Glutamatergic neuron (in vitro differentiated cells): ENCODE data around the gene PNMA1. TPM values are rescaled to one million over a fixed set of nuclear protein-coding genes. Genes with fewer than 3 reads are reported as not detected.

Experiments used
- DNase-seq: peaks from one replicate; pipeline ENCODE4 v3.0.0; 2022
- H3K27ac Mint-ChIP-seq: one replicate; pipeline ENCODE4 v1.8.0; 2020; ENCODE audit warnings: mild to moderate bottlenecking, mixed read lengths, inconsistent platforms; ENCODE audit not compliant: unreplicated experiment
- H3K27me3 Mint-ChIP-seq: one replicate; pipeline ENCODE4 v1.8.0; 2020; ENCODE audit warnings: mild to moderate bottlenecking, moderate library complexity, mixed read lengths, inconsistent platforms; ENCODE audit not compliant: unreplicated experiment
- H3K36me3 Mint-ChIP-seq: one replicate; pipeline ENCODE4 v1.8.0; 2020; ENCODE audit warnings: mild to moderate bottlenecking, mixed read lengths, inconsistent platforms; ENCODE audit not compliant: unreplicated experiment
- H3K4me1 Mint-ChIP-seq: one replicate; pipeline ENCODE4 v1.8.0; 2020; ENCODE audit warnings: mild to moderate bottlenecking, low read depth, mixed read lengths, inconsistent platforms; ENCODE audit not compliant: unreplicated experiment
- H3K4me3 Mint-ChIP-seq: one replicate; pipeline ENCODE4 v1.8.0; 2020; ENCODE audit warnings: mild to moderate bottlenecking, mixed read lengths, inconsistent platforms; ENCODE audit not compliant: unreplicated experiment
- H3K9me3 Mint-ChIP-seq: one replicate; pipeline ENCODE4 v1.8.0; 2020; ENCODE audit warnings: mild to moderate bottlenecking, moderate library complexity, mixed read lengths, inconsistent platforms; ENCODE audit not compliant: unreplicated experiment
- total RNA-seq: library from RNA; stranded (reverse); fragmentation: NEBNext Ultra II Directional; extraction: Animal tissue kit (Norgen Biotek cat#: 25700); gene quantifications from one replicate; pipeline ENCODE4 v1.2.1, GENCODE V29; 2021; ENCODE audit not compliant: unreplicated experiment
- TF ChIP-seq, protein P1 (sequence below): fragments of 200-600 bp; sonication (generic); IDR thresholded peaks from one replicate; pipeline ENCODE4 v1.5.0; 2021; ENCODE audit not compliant: partially characterized antibody, unreplicated experiment

The PNMA1 gene
- total RNA-seq, 1 donor from 2014 or later = 145 TPM

DNA sequence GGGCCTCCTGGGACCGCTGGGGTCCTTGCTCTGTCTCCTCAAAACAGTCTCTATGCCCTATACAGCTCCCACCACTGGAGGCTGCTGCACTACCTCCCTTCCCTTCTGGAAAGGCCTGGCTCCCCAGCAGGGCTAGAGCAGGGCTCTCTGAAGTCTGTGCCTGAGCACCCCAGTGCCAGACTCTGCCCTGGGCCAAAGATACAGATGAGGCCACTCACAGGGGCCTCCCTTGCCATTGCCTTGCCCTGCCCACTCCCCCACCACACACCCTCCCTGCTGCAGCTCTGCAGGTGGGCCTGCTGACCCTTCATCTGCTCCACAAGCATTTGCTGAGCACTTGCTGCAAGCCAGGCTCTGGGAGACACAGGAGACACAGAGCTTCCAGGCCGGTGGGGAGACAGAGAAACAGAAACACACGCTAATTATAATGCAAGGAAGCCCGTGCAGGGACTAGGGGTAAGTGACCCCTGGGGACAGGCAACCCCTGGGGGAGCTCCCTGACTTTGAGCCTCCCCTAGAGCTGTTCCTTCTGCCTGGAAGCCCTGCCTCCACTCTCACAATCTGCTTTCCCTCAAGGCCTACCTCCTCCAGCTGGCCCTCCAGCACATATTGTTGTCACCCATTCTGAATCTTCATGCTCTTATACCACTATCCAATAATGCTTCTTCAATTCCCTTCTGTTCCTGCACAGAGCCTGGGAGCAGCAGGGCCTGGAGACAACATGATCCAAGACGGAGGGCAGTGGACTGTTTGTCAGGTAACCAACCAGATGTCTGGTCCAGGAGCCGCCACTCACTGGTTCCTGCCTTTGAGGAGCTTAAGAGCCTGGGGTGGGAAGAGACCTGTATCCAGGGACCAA, 32.6 kb upstream of the PNMA1 start:
- H3K36me3 Mint-ChIP-seq = no peaks in the 10 kb centered on the region
- H3K27ac Mint-ChIP-seq = peak overlapping the region; percentile 76
- peaks cover 5% of the 10 kb centered on the region for H3K27me3 Mint-ChIP-seq
- peak overlapping the region; percentile 63 for H3K4me3 Mint-ChIP-seq
- DNase-seq = no peak
- no peaks in the 10 kb centered on the region for H3K9me3 Mint-ChIP-seq
- H3K4me1 Mint-ChIP-seq = peaks cover 11% of the 10 kb centered on the region
- TF ChIP-seq, protein P1, sequence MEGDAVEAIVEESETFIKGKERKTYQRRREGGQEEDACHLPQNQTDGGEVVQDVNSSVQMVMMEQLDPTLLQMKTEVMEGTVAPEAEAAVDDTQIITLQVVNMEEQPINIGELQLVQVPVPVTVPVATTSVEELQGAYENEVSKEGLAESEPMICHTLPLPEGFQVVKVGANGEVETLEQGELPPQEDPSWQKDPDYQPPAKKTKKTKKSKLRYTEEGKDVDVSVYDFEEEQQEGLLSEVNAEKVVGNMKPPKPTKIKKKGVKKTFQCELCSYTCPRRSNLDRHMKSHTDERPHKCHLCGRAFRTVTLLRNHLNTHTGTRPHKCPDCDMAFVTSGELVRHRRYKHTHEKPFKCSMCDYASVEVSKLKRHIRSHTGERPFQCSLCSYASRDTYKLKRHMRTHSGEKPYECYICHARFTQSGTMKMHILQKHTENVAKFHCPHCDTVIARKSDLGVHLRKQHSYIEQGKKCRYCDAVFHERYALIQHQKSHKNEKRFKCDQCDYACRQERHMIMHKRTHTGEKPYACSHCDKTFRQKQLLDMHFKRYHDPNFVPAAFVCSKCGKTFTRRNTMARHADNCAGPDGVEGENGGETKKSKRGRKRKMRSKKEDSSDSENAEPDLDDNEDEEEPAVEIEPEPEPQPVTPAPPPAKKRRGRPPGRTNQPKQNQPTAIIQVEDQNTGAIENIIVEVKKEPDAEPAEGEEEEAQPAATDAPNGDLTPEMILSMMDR = peak; percentile 11

DNA sequence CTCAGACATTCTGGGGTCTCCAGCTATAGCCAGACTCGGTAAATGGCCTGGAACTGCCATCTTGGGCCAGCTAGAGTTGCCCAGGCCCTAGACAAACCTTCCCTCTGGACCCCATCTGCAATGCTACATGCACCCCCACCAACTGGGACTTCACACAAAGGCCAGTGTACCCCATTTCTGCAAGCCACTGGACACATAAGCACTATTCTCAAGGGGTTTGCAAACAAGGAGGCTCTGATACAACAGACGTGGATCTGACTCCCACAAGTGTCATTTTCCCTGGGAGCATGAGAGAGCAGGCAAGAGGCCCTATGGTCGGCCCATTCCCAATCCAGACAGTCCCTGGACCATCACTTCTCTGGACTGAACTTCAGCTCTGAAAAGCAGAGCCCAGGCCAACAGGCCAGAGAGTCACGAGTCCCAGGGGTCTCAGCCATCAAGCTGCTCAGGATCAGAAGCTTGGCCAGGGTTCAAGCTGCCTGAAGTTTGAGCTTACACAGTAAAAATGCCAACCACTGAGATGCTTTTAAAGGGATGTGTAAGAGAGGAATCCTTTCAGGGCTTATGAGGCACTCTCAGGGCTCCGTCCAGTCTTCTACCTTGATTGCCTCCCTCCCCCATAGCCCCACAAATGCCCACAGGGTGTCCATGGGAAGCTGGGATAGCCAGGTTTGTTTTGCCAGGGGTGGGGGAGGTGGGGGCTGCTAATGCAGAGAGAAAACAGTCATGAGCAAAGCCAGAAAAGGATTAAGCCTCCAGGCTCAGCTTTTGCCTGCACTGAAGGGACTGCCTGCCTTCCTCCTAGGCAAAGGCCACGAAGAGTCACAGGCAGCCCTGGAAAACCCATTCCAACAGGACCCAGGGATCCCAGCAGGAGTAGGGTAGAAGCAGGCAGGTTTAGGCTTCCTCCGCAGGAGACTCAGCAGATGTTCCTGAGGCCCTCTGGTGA, 31.7 kb upstream of the PNMA1 start:
- DNase-seq = no peak
- H3K27me3 Mint-ChIP-seq = peaks cover 5% of the 10 kb centered on the region
- no peaks in the 10 kb centered on the region for H3K36me3 Mint-ChIP-seq
- no peaks in the 10 kb centered on the region for H3K9me3 Mint-ChIP-seq
- no peak overlapping the region for H3K27ac Mint-ChIP-seq
- peaks cover 14% of the 10 kb centered on the region for H3K4me1 Mint-ChIP-seq
- TF ChIP-seq, protein P1 = no peak
- no peak overlapping the region for H3K4me3 Mint-ChIP-seq

DNA sequence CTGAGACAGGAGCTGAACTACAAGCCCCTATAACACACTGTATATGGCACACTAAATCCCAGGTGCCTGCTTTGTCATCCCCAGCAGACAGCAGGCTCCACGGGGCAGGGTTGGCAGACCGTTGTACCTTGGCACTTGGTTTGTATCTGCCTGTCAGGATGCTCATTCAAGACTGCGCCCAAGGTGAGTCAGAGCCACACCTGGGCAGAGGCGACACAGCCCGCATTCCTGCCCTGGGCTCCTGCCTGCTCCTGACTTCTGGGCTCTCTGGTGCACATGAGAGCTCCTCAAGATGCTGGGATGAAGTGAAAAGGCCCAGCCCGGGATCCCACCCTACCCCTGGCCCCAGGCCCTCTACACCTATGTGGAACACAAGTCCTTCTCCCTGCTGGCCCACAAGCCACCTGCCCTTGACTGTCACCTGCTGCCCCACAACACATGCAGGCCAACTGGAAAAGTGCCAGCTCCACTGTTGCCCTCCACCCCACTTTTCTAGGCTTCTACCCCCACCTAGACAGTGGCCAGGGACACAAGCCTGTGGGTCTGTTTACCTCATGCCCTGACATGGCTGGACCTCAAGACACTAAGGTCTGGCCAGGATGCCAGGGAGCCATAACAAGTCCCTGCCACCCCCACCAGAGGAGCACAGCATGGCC, 30.8 kb upstream of the PNMA1 start:
- no peak overlapping the region for H3K4me3 Mint-ChIP-seq
- no peak overlapping the region for H3K27ac Mint-ChIP-seq
- no peaks in the 10 kb centered on the region for H3K9me3 Mint-ChIP-seq
- H3K36me3 Mint-ChIP-seq = no peaks in the 10 kb centered on the region
- TF ChIP-seq, protein P1 = no peak
- H3K4me1 Mint-ChIP-seq = peaks cover 14% of the 10 kb centered on the region
- peaks cover 4% of the 10 kb centered on the region for H3K27me3 Mint-ChIP-seq
- DNase-seq = no peak

DNA sequence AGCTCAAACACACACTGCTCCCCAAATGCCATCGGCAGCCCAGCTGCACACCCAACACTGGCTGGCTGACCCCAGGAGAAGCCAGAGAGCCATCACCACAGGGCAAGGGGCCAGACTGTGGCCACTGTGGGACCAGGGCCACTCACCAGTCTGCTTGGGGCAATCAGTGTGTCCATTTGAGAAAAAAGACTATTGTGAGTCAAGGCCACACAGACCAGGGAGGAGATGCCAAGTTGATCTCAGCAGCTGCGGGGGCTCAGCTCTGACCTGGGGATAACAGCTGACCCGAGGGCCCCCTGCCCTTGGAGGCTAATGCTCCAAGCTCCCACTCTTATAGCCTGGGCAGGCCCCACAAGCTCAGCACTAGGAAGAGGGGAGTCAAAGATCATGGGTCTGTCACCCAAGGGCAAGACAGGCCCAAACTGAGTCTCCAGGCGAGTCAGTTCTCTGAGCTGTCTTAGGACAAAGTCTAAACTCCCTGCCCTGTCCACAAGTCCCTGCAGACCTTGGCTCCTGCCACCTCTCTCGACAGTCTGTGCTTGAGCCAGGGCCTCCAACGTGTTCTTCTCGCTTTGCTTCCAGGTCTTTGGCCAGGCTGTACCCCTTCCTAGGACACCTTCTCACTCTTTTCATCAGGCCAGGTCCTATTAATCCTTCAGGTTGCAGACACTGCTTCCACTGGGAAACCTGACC, 30.1 kb upstream of the PNMA1 start:
- Mint-ChIP-seq H3K27ac (no peak overlapping the region), H3K4me3 (no peak overlapping the region), H3K36me3 (no peaks in the 10 kb centered on the region), H3K27me3 (peaks cover 4% of the 10 kb centered on the region), H3K9me3 (no peaks in the 10 kb centered on the region), H3K4me1 (peaks cover 17% of the 10 kb centered on the region)
- TF ChIP-seq, protein P1 = no peak
- no peak for DNase-seq
